Upper lobe of left lung (tissue), 4 donors: ENCODE measurements around the gene PAQR8.

Experiments used
- EP300 ChIP-seq, 4 donors: sonication (generic); formaldehyde crosslinking; IDR thresholded peaks; one replicate each; pipeline ENCODE4 v1.5.1; 2017; ENCODE audit warnings: antibody characterized with exemption in 4 of 4, control low read depth in 2 of 4
- POLR2A ChIP-seq, 4 donors: fragments of 450-650 bp; IDR thresholded peaks; one replicate each; pipeline ENCODE4 v1.5.1; 2016 to 2017; ENCODE audit warnings: antibody characterized with exemption in 4 of 4, mild to moderate bottlenecking in 2 of 4
- POLR2AphosphoS5 ChIP-seq, 2 donors: sonication (generic); formaldehyde crosslinking; IDR thresholded peaks; one replicate each; pipeline ENCODE4 v1.5.1; 2017; ENCODE audit warnings: antibody characterized with exemption in 2 of 2
- TF ChIP-seq, protein P1 (sequence below), 6 experiments: fragments of 450-650 bp in 4 of 6; fragments of 200-600 bp in 2 of 6; sonication (generic) in 2 of 6; IDR thresholded peaks; one replicate each; pipeline ENCODE4 v1.5.1; 2016 to 2019; ENCODE audit warnings: antibody characterized with exemption in 6 of 6

DNA sequence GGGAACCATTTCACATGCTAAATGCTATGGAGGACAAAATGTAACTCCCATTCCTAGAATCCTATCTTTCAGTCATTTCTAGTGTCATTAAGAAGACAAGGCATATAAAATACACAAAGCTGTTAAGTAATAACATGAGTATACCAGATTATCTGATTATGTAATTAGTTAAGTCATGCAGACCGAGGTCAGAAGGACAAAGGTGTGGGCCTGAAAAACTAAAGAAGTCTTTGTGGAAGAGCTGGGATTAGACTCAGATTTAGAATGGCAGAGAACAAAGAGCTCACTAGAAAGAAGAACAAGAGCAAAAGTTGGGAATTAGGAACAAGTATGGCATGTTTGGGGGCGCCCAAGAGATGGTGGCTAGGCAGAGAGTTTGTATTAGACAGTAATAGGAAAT, 95.1 kb downstream of the PAQR8 start:
- TF ChIP-seq, protein P1, sequence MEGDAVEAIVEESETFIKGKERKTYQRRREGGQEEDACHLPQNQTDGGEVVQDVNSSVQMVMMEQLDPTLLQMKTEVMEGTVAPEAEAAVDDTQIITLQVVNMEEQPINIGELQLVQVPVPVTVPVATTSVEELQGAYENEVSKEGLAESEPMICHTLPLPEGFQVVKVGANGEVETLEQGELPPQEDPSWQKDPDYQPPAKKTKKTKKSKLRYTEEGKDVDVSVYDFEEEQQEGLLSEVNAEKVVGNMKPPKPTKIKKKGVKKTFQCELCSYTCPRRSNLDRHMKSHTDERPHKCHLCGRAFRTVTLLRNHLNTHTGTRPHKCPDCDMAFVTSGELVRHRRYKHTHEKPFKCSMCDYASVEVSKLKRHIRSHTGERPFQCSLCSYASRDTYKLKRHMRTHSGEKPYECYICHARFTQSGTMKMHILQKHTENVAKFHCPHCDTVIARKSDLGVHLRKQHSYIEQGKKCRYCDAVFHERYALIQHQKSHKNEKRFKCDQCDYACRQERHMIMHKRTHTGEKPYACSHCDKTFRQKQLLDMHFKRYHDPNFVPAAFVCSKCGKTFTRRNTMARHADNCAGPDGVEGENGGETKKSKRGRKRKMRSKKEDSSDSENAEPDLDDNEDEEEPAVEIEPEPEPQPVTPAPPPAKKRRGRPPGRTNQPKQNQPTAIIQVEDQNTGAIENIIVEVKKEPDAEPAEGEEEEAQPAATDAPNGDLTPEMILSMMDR (IDR thresholded peaks at IDR 0.05), result no peak
- TF ChIP-seq POLR2A (IDR thresholded peaks at IDR 0.05) (no peak), EP300 (IDR thresholded peaks at IDR 0.05) (no peak), POLR2AphosphoS5 (IDR thresholded peaks at IDR 0.05) (no peak)
